A549 treated with ZK216348 at 1 μM for 4 hours (cell line): ENCODE measurements around the gene PSMD1. TPM values are rescaled to one million over a fixed set of nuclear protein-coding genes. Genes with fewer than 3 reads are reported as not detected.

Experiments used
- total RNA-seq: library from RNA; stranded (reverse); fragments of 200-300 nt; extraction: Qiagen RNA extraction; gene quantifications from 5 replicates; pipeline ENCODE4 v1.2.3, GENCODE V29; 2022; ENCODE audit warnings: low read depth

PSMD1 gene
- 104 to 125 TPM (median 117 TPM) in 5 replicates for total RNA-seq

DNA sequence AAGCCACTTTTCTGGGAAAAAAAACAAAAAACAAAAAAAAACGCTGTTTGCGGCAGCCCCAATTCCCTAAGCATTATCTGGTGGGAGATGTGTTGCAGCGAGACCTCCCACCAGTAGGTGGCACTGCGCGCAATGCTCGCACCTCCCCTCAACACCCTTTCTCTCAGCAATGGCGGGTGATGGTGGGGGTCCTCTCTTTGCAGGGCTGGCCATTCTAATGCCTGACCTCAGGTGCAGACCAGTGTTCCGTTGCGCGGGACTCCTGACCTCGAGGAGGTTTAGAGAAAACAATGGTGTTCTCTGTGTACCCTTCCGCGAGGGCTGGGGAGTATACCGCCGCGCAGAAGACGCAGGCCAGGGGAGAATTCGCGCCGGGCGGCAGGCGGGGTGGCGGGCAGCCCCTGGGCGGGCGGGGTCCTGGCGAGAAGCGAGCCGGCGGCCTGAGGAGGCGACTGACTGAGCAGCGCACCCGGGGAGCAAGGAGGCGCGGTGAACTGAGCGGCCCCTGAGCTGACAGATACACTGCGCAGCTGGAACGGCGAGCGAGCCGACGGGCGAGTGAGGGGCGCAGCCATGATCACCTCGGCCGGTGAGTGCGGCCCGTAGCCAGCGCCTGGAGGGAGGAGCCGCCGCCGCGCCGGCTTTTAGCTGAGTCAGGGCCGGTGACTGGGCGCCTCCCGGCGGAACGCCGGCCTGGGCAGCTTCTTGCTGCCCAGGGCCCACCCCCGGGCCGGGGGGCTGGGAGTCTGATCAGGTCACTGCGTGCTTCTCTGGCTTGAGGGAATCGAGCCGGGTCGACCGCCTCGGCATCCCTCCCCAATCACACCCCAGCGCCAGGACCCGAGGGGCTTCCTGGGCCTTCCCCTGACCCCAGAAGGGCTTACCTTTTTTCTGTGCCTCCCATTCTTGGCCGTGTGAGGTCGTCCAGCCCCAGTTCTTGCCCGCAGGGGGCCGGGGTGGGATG, at the start of gene PSMD1:
TSS of gene PSMD1 (plus strand) at position 415 of the 964 bp plus-strand sequence. CDS start at position 574, 159 bp downstream.

DNA sequence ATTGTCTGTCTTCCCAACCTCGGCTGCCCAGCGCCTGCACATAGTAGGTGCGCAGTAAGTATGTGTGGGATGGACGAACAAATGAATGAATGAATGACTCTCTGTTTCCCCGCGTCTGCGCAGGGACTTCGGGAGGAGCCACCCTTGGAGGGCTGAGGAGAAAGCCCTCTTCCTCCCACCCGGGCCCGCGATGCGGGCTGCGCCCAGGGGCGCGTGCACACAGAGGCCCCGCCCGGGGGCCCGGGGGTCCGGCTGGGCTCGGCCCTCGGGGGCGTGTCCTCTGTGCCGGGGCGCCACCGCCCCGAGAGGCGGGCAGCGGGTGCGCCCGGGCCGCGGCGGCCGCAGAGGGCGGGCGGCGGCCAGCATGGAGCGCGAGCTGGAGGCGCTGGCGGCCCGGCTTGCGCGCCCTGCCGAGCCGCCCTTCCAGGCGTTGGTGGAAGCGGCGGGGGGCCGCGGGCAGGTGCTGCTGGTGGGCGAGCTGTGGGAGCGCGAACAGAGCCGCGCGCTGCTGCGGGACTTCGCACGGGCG, 19.4 kb upstream of the PSMD1 start, which contains the start of gene C2orf72:
TSS of gene C2orf72 (plus strand) at position 322 of the 529 bp plus-strand sequence. CDS start at position 365, 43 bp downstream.

DNA sequence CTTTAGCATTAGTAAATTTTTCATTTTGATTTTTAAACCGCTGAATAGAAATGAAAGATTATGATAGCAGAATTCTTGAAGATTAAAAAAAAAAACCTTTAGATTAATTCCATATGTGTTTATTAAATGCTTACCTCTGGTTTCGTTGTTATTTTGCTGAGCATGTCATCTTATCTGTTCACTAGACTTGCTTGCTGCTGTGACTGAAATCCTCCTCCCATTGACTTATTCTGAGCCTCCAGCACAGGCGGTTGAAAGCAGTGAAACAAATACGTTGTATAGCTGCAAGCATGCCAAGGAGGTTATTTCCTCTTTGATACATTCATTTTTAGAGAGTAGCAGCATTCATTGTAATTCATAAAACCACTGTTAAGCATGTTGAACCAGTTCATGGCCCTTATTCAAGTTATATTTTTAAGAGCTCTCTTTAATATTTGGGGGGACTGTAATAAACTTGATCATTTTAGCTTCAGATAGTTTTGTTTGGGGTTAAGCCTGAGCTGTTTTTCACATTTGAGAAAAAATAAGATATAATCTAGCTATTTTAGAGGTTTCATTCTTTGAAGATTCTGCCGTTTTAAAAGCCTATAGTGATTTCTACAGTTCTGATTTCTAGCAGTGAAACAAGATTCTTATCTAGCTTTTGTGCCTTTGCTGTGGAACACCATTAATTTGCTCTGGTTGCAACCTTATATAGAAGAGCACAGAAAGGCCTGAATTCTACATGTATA, 68.3 kb downstream of the PSMD1 start, which contains the start of gene HTR2B:
TSS of gene HTR2B (minus strand) at position 205 of the 731 bp plus-strand sequence. CDS start 1,278 bp downstream, outside the sequence.

DNA sequence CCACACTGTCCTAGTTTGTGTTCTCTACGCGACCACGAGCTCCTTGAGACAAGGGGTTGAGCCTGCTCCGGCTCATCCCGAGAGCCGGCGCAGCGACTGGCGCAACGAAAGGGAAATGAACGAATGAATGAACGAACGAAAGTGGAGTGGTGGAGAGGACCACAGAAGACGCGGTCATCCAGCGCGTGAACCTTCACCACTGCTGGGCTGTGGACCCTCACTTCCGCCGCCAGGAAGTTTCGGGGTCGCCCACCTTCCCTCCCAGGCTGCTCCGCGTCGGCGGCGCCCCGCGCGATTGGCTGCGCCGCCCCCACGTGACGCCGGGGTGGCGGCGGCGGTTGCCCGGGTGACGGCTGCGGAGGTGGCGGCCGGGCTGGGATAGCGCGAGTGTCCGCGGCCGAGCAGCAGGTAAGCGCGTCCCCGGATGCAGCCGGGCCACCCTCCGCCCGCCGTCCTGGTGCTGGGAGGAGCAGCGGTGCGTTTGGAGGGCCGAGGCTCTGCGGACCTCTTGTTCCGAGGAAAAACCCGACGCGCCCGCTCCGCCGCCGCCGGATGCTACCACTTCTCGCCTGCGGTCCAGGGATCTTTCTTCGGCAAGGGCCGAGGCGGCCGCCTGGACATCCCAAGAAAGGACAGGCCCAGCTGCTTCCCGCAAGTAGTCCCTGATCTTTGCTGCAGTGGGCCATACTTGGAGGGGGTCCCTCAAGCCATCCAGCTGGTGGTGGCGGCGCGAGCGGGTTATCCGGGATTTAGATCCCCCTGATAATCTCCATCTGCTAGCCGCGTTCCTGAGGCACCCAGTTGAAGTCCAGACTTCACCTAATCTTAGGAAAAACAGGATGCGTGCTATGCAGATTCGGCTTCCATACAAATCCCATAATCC, 141.9 kb downstream of the PSMD1 start, which contains the start of gene ARMC9:
TSS of gene ARMC9 (plus strand) at position 341 of the 883 bp plus-strand sequence. CDS start 7,608 bp downstream, outside the sequence.

Other genes with a start within 250 kb of the PSMD1 start
- 61.4 to 83.0 TPM (median 80.4 TPM) in 5 replicates for gene ITM2C, start 191.9 kb upstream of the PSMD1 start, total RNA-seq
- gene GPR55, start 131.6 kb upstream of the PSMD1 start, total RNA-seq = not detected in 5 replicates
- gene SPATA3, start 60.7 kb upstream of the PSMD1 start, total RNA-seq = not detected in 5 replicates
- gene C2orf72, start 19.3 kb upstream of the PSMD1 start, total RNA-seq = 5.3 to 8.1 TPM (median 6.5 TPM) in 5 replicates
- not detected in 5 replicates for gene HTR2B, start 68.2 kb downstream of the PSMD1 start, total RNA-seq
- 12.9 to 21.5 TPM (median 16.3 TPM) in 5 replicates for gene ARMC9, start 141.8 kb downstream of the PSMD1 start, total RNA-seq